ENCODE results near the gene FAM219B. TPM values are rescaled to one million over a fixed set of nuclear protein-coding genes. Genes with fewer than 3 reads are reported as not detected.

FAM219B gene
- total and polyA plus RNA-seq, 2 of the 4 experiments (the other 2 are of a cell fraction) = 24.9 to 48.7 TPM

DNA sequence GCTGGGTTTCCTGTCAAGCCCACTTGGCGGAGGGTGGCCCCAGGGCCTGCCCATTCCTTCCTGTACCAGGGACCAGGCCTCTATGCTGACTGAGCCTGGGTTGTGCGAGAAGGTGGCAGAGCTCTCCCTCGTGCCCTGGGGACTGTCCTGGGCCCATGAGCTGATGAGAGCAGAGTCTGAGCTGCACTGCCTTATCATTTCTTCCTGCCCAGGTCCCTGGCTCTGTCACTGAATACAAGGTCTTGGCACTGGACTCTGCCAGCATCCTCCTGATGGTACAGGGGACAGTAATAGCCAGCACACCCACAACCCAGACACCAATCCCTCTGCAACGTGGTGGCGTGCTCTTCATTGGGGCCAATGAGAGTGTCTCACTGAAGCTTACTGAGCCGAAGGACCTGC is 9.3 kb downstream of the FAM219B start:
- POLR2A ChIA-PET (ENCODE audit: unreplicated experiment) = no interaction called here
- BruUV-seq (replicated peaks) = no TSS peak

More for the DNA sequence above, 9.3 kb downstream of the FAM219B start:
- Histone ChIP-seq H2AK9ac (replicated peaks; ENCODE audit: low read depth, low read length, poor library complexity) (peak overlapping the region; percentile 3), H4K91ac (ENCODE audit: insufficient read depth, low read depth, low read length) (no peak overlapping the region), H2BK15ac (ENCODE audit: low read depth, low read length) (no peak overlapping the region), H2AFZ (replicated peaks; ENCODE audit: low read length, poor library complexity) (no peak overlapping the region), H3K9me1 (ENCODE audit: insufficient read depth, low read length) (peaks cover 16% of the 10 kb centered on the region), H3K4me3 (ENCODE audit: insufficient read depth, low read depth, low read length) (no peak overlapping the region), H3K4ac (ENCODE audit: low read depth, low read length) (no peak overlapping the region), H3K36me3 (ENCODE audit: control insufficient read depth, insufficient read depth, low read length) (peaks cover 53% of the 10 kb centered on the region), H2BK20ac (ENCODE audit: low read depth, low read length) (no peak overlapping the region), H3K23ac (ENCODE audit: low read depth, low read length) (no peak overlapping the region), H3K4me1 (ENCODE audit: control insufficient read depth, insufficient read depth, low read length) (peaks cover 2% of the 10 kb centered on the region; the same call in 1 of the 2 replicates), H3K4me2 (ENCODE audit: low read depth, low read length) (no peak overlapping the region), H3K14ac (replicated peaks; ENCODE audit: low read depth, low read length) (no peak overlapping the region), H4K5ac (ENCODE audit: low read depth, low read length) (no peak overlapping the region), H4K8ac (ENCODE audit: low read depth in 2 of 2, low read length in 2 of 2) (0 out of 4 replicates have a peak overlapping the region, but pooled peaks of 1 of the 2 experiments have one; percentile 15), H3K27me3 (ENCODE audit: control insufficient read depth, insufficient read depth, low read length) (no peaks in the 10 kb centered on the region), H3K27ac (ENCODE audit: insufficient read depth, low read length) (no peak overlapping the region), H2AK5ac (ENCODE audit: low read depth, low read length) (no peak overlapping the region), H3K9me3 (ENCODE audit: control insufficient read depth, insufficient read depth, low read length) (no peaks in the 10 kb centered on the region), H3K18ac (ENCODE audit: low read depth, low read length) (no peak overlapping the region), H3K9ac (ENCODE audit: low read depth, low read length) (no peak overlapping the region), H3K56ac (ENCODE audit: extremely low read depth, insufficient read depth, low read length) (no peak overlapping the region), H3K79me1 (ENCODE audit: low read depth in 1 of 2, low read length in 2 of 2) (peaks cover 13 to 40% of the 10 kb centered on the region in 2 experiments; a peak in 3 of 4 replicates), H2BK5ac (ENCODE audit: low read depth, low read length, poor library complexity, severe bottlenecking) (no peak overlapping the region), H4K20me1 (ENCODE audit: insufficient read depth, low read length) (peaks cover 3% of the 10 kb centered on the region; the same call in 1 of the 2 replicates), H2BK120ac (ENCODE audit: low read depth, low read length) (no peak overlapping the region)
- TF ChIP-seq RCOR1 (IDR thresholded peaks at IDR 0.05; ENCODE audit: insufficient replicate concordance, low read length) (no peak), POLR2A (IDR thresholded peaks at IDR 0.05; ENCODE audit: low read depth, low read length) (no peak), MAFK (IDR thresholded peaks at IDR 0.05; ENCODE audit: low read depth, low read length) (no peak)
- DNase-seq (no peak), ATAC-seq (ENCODE audit: low read depth) (no peak)
- WGBS, 2 experiments (ENCODE audit: extremely low coverage in 2 of 2, insufficient read length in 1 of 2) = 100% methylated on average over 1 of the region's 6 CpGs; no CpG with 5 or more reads in 1 of the 2 experiments
- dilution Hi-C loops (cut with HindIII; ENCODE audit: low sequenced_read_pairs, unreplicated experiment) (no loop called here), in situ Hi-C loops (cut with MboI; ENCODE audit: low sequenced_read_pairs) (no loop called here), intact Hi-C loops (cut with micrococcal nuclease) (no loop called here)
- CTCF ChIA-PET = no interaction called here
